AG08396 (cell line): ENCODE results near the gene SMG1.
"Not testable (repeated sequence)": the region's sequence is repeated elsewhere in the genome, so short reads cannot be mapped to it uniquely, and the experiment has no call there.

Source experiments
- DNase-seq: peaks from one replicate; pipeline ENCODE4 v3.0.0; 2012; ENCODE audit warnings: low spot score, mixed read lengths

The SMG1 gene

DNA sequence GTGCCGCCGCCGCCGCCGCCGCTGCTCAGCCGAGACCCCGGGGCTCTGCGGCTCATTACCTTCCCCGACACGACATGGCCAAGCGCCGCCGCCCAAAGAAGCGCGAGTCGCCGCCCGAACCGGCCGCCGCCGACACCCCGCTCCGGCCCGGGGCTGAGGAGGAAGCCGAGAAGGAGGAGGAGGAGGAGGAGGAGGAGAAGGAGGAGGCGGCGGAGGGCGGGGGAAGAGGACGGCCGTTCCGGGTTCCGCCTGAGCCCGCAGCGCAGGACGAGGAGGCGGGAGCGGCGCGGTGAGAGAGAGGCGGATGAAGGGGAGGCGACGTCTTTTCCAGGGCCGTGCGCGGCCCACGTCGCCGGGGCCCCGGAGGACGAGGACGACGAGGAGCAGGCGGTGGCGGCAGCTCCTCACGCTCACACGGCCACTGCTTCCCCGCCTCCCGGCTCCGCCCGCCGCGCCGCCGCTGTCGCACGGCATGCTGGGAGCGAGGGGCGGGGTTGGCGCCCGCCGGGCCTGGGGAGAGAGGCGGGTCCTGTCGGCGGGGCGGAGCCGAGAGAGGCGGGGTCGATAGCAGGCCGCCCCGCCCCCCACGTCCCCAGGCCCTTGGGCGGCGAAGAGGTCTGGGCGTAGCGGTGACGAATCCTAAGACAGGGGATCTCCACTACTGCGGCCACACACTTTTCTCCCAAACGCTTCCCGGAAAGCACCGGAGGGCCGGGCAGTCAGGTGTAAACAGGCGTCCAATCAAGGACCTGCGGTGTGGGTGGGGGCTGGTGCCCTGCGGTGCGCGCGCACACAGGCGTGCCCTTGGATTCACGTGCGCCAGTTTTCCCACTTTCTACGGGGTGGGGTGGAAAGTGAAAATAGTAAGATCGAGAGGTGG is at the start of gene SMG1:
SMG1 (minus strand) TSS at position 423 of the 880 bp plus-strand sequence; CDS start at position 56, 367 bp downstream.
- DNase-seq = peak; percentile 92

DNA sequence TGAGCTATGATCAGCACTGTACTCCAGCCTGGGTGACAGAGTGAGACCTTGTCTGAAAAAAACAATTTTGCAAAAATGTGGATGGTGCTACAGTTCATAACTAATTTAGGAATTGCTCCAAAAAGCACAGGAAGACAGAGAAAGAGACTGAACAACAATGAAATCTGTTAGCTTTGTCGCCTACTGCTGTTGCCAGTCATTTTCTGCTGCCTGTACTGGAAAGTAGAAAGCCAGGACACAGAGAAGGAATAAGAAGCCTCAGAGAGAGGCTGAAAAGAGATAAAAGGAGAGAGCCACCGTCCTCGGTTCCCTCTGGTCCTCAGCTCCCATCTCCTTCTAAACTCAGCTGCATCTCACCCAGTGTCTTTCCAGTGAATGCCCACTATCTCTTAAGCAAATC is 48.9 kb upstream of the SMG1 start:
- no peak for DNase-seq

GRCh38 chr16:18969855-18970240 is 43.6 kb upstream of the SMG1 start:
- no peak for DNase-seq

DNA sequence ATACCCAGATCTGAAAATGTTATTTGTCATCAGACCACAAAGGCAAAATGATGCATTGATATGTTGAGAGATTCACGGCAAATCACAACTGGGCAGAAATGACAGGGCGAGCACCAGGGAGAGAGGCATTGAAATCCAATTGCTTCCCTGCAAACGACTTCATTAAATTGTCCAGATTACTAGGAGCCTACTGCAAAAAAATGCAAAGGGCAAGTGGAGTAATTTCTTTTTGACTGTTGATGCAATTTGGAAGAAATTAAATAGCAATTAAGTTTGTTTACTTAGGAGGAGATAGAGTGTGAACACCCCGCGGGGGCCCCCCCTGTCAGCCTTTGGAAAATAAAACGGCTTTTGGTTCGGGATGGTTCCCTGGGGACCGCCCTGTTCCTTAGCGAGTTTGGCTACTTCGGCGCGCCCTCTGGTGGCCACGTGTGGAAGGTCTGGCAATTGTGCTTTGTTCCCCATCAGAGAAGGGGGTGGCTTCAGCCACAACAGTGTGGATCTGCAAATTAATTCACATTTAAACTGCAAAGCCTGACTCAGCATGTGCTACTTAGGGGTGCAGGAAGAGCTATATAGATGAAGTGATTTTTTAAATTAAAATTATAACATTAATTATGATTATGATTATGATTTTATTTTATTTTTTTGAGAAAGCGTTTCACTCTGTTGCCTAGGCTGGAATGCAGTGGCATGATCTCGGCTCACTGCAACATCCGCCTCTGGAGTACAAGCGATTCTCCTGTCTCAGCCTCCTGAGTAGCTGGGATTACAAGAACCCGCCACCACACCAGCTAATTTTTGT is 43.0 kb upstream of the SMG1 start:
- DNase-seq = peak; percentile 87

DNA sequence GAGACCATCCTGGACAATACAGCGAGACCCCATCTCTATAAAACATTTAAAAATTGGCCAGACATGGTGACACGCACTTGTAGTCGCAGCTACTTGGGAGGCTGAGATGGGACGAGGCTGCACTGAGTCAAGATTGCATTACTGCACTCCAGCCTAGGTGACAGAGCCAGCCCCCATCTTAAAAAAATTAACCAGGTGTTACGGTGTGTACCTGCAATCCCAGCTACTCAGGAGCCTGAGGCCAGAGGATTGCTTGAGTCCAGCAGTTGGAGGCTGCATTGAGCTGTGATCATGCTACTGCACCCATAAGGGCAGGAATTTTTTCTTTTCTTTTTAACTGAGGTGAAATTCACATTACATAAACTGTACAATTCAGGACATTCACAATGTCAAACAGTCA is 40.6 kb upstream of the SMG1 start:
- DNase-seq = no peak

DNA sequence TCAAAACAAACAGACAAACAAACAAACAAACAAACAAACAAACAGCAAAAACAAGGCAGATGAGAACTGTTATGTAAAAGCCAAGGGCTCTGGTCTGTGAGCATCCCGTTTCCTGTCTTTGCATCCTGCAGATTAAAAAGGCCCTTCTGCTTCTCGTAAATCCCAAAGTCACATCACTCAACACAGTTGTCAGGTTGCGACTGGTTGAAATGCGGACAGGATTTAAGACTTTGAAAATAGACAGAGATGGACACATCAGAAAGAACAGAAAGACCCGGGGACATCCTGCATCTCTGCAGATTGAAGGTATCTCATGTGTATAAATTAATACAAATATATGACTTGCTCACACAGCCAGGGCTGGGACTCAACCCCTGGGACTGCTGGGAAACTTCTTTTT is 39.3 kb upstream of the SMG1 start:
- DNase-seq = no peak

GRCh38 chr16:18959031-18959505 is 32.9 kb upstream of the SMG1 start:
- no peak for DNase-seq

GRCh38 chr16:18958621-18959029 is 32.4 kb upstream of the SMG1 start:
- DNase-seq = no peak

- DNase-seq = not testable (repeated sequence)
Observed at GRCh38 chr16:18956658-18957241, 30.5 kb upstream of the SMG1 start.

- DNase-seq = not testable (repeated sequence)
Observed at GRCh38 chr16:18955874-18956580, 29.8 kb upstream of the SMG1 start.

- DNase-seq = no peak
Observed at GRCh38 chr16:18953547-18953946, 27.3 kb upstream of the SMG1 start.

- DNase-seq = no peak
Observed at GRCh38 chr16:18950469-18951185, 24.4 kb upstream of the SMG1 start.

DNA sequence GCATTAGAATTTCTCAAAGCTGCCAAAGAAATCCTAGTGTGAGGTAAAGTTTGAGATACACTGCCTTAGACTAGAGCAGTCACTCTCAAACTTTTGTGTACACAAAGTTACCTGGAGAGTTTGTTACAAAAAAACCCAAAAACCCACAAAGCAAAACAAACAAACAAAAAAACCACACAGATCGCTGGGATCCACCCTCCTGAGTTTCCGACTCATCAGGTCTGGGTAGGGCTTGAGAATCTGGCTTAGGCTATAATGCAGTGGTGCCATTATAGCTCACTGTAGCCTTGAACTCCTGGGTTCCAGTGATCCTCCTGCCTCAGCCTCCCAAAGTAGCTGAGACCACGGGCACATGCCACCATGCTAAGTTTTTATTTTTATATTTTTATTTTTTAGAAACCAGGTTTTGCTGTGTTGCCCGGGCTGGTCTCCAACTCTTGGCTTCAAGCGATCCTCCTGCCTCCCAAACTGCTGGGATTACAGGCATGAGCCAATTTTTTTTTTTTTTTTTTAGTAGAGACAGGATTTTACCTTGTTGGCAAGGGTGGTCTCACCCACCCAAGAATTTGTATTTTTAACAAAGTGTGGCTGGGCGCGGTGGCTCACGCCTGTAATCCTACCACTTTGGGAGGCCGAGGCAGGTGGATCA is 22.3 kb upstream of the SMG1 start:
- DNase-seq = no peak

- DNase-seq = no peak
Observed at GRCh38 chr16:18945233-18945632, 19.0 kb upstream of the SMG1 start.

DNA sequence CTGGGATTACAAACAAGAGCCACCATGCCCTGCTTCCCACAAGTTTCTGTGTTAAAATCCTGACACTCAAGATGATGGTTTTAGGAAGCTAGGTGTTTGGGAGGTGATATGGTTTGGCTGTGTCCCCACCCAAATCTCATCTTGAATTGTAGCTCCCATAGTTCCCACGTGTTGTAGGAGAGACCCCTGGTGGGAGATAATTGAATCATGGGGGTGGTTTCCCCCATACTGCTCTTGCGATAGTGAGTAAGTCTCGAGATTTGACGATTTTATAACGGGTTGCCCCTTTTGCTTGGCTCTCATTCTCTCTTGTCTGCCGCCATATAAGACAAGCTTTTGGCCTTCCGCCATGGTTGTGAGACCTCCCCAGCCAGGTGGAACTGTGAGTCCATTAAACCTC is 17.2 kb upstream of the SMG1 start:
- no peak for DNase-seq

DNA sequence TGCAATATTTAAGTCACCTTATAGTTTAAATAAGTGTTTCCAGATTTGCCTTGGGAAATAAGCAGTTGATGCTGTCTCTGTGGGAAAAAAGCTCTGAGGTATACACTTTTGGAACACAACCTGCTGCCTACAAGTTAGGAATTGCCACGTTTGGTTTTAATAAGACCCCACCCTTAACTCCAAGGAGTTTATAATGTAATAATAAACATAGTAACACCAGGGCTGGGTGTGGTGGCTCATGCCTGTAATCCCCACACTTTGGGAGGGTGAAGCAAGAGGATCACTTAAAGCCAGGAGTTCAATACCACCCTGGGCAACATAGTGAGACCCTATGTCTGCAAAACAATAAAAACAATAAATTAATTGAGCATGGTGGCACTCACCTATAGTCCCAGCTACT is 15.9 kb upstream of the SMG1 start:
- no peak for DNase-seq

DNA sequence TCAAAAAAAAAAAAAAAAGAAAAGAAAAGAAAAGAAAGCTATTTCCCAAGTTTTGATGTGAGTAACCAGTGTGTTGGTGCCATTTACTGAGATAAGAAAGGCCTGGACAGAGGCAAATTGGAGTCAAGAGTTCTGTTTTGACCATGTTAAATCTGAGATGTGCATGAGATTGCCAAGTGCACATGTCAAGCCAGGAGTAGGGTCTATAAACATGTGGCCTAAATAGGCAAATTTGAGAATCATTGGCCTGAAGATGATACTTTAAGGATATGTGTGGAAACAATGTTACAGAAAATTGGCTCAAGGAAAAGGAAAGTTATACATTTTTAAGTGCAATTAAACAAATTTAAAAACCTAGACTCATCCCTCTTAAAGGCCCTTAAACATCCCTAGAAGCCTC is 15.3 kb upstream of the SMG1 start:
- DNase-seq = no peak

DNA sequence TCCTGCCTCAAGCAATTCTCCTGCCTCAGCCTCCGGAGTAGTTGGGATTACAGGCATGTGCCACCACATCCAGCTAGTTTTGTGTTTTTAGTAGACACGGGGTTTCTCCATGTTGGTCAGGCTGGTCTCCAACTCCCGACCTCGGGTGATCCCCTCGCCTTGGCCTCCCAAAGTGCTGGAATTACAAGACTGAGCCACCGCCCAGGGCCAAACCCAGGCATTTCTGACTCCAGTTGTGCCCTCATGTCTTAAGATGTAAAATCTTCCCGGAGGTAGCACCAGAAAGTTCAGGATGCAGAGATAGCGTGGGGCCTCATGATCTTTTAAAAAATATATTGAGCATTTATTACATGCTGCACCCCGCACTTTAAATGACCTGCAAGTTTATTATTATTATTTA is 12.8 kb upstream of the SMG1 start:
- DNase-seq = no peak

- DNase-seq = no peak
Observed at GRCh38 chr16:18937390-18937789, 11.2 kb upstream of the SMG1 start.

DNA sequence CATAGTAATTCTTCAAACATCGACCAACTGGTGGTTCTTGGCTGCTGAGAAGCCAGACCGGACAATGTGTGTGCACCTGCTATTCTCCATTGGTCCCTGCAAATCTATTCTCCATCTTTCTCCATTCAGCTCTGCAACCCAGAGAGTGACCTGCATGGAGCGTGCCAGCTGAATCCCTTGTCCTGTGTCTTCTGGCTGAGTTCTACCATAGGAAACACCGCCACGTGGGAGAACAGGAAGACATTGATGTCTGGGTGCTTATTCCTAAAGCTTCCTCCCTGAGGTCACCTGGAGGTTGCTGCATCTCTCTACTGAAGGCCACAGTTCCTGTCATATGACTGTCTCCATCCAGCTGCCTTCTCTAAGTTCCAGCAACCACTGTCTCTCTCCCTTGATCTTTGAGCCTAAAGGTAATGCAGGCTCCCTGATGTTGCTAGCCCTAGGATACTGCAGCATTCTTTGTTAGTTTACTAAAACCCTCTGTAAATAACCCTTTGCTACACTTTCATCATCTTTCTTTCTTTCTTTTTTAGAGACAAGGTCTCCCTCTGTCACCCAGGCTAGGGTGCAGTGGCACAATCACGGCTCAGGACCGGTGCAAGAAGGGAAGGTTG is 10.6 kb upstream of the SMG1 start:
- no peak for DNase-seq
